LHCN-M2 (cell line): ENCODE measurements around the gene LRMDA. TPM values are rescaled to one million over a fixed set of nuclear protein-coding genes. Genes with fewer than 3 reads are reported as not detected.
A peak's percentile ranks its signal among the peaks of the same experiment; 100 is the strongest.
"Not testable (repeated sequence)": the region's sequence is repeated elsewhere in the genome, so short reads cannot be mapped to it uniquely, and the experiment has no call there.

ENCODE experiments used
- DNase-seq: peaks from one replicate; pipeline ENCODE4 v3.0.0-alpha.2; 2012; ENCODE audit warnings: low read depth
- total RNA-seq: library from RNA; depleted of rRNA; stranded (reverse); fragments of >200 nt; gene quantifications from 2 replicates; pipeline ENCODE4 v1.2.3, GENCODE V29; 2014

LRMDA gene
- total RNA-seq, 1 experiment from 2014 or later, result not detected

DNA sequence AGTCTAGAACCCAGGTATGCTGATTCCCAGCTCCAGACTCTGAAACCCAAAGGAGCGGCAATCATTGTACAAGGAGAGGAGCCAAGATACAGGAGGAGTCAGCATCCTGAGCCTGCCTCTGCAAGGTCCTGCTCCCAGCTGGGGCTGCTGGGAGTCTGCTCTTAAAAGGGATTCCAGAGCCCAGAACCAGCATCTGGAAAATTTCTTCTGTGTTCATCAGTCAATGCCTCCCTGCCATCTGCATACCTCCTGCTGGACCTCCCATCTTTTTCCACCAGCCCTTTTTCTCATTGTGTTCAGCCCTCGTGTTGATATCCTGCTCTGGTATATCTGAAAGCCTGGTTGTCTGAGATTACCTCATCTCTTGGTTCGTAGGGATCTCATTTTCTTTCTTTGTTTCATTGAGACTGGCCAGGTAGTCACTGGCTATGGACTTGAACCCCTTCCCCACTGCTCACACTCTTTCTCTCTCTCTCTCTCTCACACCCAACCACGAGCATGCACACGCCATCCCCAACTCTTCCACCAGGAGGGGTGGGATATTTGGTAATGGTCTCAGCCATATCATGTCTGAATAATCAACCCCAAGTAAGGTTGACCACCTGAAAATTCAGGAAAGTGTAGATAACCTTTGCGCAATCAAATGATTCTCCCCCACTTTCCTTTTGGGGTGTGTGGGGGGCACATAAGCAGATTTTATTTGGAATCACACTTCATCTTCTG is 608.8 kb downstream of the LRMDA start:
- DNase-seq, result no peak

DNA sequence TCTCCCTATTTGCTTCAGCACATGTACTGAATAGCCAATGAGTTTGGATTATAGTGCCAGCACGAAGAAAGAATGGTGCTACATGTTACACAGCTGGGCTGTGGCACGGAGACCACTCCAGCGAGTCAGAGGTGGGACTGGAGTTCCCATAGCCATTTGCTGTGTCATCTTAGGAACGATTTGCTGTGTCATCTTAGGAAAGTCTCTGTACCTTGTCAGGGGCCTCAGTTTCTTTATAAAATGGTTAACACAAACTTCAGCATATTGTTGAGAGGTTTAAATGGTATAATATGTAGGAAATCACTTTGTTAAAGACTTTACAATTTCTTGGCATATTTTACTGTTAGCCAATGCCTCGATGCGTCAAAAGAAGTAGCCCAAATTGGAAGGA is 609.4 kb downstream of the LRMDA start:
- DNase-seq, result no peak

DNA sequence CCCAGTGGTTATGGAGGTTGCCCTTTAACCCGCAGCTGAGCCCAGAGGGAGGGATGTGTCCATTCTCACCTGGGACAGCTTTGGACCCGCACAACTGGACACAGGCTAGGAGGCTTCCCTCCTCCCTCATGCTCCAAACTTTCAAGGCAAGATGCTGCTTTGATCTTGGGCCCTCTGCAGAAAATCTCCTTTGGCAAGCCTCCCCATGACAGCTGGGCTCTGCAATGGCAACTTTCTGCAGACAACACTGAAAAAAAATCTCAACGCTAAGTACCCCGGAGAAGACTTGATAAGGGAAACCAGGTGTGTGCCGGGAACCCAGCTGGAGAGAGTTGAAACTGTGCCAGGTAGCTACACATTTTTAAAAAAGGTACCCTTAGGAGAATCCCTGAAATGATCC is 610.1 kb downstream of the LRMDA start:
- no peak for DNase-seq

DNA sequence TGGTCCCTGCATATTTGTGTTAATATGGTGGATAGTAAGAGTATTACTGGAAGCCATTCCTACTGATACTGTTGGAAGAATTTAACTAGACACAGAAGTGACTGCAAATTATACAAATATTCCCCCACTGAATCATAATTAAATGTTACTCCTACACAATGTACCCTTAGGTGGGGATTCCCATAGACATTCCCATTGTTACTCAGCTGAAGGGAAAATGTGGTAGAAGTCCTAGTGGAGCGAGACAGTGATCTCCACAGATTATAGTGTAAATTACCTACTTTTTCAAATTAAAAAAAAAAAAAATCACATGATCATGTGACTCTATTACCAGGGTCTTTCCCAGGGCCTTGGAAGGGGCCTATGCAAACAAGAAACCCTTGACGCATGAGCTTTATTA is 611.8 kb downstream of the LRMDA start:
- DNase-seq, result no peak

DNA sequence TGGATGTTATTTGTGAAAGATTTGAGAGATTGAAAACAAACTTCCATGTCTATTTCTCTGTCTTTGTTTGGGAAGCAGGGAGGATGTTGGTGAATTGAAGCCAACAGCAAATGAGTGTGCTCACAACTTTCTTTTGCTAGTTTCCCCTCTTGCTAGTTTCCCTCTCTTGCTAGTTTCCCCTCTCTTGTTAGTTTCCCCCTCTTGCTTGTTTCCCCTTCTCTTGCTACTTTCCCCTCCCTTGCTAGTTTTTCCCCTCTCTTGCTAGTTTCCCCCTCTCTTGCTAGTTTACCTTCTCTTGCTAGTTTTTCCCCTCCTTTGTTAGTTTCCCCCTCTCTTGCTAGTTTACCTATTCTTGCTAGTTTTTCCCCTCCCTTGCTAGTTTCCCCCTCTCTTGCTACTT is 613.3 kb downstream of the LRMDA start:
- DNase-seq, result no peak

DNA sequence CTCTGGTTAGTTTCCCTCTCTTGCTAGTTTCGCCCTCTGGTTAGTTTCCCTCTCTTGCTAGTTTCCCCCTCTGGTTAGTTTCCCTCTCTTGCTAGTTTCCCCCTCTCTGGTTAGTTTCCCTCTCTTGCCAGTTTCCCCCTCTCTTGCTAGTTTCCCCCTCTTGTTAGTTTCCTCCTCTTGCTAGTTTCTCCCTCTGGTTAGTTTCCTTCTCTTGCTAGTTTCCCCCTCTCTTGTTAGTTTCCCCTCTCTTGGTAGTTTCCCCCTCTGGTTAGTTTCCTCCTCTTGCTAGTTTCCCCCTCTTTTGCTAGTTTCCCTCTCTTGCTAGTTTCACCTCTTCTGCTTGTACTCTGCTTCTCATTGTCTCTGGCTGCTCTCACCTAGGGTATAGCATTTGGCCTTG is 613.8 kb downstream of the LRMDA start:
- DNase-seq, result no peak

DNA sequence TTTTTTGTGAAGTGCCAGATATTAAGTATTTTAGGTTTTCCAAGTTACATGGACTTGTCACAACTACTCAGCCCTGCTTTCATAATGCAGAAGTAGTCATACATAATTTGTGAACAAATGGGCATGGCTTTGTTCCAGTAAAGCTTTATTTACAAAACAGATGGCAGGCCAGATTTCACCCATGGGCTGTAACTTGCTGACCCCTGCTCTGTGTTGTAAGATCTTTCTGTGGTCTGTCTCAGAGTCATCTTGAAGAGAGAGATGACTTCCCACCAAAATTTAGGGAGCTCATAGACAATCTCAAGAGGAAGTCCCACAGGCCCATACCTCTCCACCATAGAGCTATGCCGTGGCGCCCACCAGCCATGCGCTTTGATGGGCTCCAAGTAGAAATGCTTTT is 616.1 kb downstream of the LRMDA start:
- peak; percentile 7 for DNase-seq

DNA sequence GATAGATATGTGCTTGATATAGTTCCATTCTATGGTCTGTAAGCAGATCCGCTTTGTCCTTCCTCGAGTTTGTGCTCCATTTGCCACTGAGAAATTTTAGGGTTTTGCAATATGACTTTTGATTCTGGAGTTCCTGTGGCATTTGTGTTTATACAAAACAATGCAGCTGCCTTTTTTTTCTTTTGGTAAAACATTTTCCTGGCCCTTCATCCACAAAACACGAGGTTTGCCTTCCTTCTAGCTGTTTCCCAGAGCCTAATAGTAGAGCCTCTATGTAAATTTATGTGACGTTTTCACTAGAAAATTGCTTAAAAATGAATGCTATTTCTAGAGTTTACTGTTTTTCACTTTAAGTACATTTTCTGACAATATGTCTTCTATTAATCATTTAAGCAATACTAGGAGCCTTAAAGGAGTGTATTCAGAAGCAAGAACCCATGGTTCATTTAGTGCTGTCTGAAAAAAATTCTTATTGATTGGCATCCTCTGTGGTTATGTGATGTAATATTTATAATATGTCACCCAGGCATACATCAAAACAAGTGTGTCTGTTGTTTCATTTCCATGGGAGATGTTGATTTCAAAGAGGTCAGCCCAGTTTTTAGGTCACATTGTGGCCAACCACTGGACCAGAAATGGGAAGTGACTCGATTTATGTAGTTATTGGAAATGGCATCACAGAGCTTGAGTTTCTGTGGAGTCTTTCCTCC is 618.3 kb downstream of the LRMDA start:
- DNase-seq, result peak; percentile 34

DNA sequence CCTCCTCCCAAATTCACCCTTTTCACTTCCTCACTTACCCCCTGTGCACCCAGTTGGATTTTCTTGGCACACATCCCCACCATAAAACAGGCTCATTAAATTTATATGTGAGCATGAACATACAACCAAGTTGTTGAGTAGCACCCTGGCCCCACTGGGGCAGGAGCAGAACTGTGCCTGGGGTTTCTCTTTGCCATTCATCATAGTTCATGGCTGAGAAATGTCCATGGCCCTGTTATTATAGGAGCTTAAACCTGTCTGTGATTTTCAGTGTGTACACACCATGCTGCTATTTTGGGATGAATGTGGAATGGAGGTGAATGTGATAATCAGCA is 618.8 kb downstream of the LRMDA start:
- DNase-seq, result no peak

DNA sequence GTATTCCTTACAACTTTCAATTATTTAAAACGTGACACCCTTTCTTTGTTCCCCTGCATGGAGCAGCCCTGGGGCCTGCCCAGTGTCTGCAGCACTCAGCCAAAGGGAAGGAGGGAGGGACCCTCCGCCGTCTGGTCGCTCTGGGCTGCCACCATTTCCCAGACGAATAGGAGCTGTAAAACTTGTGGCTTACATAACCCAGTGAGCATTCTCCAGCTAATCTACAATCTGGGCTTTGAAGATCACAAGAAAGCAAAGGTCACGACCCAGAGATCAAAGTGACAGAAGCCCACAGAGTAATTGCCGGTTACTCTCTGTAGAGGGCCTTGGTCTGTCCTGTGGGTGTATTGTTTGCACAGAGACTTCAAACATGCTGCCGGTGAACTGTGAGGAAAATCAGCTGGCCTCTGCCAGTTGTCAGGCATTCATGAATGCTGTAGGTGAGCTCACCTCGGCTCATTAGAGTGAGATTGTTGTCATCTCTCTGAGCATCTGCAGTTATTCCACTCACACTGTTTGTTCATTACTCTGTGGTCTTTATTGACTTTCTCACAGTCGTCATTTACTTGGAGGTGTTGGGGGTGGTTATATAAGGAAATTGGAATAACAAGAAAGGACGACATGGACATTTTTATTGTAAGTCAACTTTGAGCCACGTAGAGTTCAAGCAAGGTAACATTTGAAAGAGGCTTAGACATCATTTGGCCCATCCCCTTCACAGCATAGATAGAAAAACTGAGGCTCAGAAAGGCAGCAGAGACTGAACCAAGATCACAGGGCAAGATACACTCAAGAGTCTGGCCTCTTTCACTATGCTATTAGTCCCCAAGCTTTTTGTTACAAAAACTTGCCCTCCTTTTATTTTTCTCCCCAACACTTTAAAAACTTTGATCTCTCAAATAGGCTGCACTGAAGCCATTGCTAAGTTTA is 619.8 kb downstream of the LRMDA start:
- no peak for DNase-seq

DNA sequence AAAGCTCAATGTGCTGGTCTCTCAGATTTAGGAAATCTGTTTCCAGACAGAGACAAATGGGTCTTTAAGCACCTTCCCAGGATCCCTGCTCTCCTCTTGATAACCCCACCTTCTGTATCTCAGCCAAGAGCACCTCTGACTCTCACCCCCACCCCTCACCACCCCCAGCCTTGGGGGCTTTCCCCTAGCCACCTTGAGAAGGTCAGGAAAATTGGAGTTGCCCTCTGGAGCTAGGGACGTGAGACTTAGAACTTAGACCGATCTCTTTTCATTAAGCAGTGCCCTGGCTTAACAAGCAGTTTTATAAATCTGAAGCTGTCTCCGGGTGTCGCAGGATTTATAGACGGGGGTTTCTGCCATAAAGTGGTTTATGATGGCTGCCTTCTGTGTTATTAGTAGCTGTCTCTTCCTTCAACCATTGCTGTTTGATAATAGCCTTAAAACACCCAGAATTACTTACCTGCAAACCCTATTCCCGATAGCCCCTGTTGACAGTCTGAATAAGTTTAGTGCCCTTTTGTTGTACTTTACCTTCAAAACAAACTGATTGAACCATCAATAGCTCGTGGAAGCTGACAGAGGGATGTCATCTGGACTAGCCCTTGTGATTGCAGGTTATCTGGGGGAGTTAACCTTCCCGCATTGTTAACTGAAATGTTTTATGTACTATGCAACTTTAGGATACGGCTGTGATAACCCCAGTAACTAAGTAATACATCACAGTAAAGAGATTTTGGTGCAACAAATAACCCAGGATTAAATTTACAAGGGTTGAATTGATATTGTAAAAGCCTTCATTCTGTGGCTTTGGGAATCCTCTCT is 621.5 kb downstream of the LRMDA start:
- DNase-seq, result no peak

DNA sequence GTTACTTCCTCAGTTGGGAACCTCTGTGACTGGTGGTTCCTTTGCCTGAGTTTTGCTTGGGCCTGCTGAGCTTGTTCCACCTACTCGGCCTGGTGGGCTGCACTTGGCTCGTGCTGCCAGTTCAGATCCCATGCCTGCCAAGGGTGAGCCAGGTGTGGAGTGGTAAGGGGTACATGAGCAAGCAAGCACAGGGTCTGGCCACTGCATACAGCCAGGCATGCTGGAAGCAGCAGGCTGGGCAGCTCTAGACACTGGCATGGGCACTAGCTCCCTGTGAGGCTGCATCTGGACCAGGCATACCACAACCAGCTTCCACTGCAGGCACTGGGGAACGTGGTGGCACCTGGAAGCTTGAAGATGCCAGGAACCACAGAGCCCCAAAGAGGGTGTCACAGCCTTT is 624.0 kb downstream of the LRMDA start:
- DNase-seq, result no peak

DNA sequence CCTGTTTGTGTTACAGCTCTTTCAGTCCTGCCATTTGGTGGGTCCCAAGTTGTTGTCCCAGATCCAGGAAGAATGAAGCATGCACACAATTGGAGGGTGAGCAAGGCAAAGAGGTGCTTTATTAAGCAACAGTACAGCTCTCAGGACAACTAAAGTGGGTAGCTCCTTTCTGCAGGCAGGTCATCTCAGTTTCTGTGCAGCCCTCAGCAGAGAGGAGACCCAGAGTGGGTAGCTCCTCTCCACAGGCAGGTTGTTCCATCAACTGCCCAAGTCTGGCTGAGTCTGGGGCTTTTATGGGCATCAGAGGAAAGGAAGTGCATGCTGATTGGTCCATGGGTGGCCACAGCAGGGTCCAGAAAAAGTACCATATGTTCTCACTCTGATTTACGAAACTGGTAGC is 624.5 kb downstream of the LRMDA start:
- no peak for DNase-seq

DNA sequence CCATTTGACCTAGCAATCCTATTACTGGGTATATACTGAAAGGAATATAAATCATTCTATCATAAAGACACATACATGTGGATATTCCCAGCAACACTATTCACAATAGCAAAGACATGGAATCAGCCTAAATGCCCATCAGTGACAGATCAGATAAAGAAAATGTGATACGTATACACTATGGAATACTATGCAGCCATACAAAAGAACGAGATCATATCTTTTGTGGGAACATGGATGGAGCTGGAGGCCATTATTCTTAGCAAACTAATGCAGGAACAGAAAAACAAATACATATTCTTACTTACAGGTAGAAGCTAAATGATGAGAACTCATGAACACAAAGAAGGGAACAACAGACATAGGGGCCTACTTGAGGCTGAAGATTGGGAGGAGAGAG is 629.6 kb downstream of the LRMDA start:
- DNase-seq, result not testable (repeated sequence)

DNA sequence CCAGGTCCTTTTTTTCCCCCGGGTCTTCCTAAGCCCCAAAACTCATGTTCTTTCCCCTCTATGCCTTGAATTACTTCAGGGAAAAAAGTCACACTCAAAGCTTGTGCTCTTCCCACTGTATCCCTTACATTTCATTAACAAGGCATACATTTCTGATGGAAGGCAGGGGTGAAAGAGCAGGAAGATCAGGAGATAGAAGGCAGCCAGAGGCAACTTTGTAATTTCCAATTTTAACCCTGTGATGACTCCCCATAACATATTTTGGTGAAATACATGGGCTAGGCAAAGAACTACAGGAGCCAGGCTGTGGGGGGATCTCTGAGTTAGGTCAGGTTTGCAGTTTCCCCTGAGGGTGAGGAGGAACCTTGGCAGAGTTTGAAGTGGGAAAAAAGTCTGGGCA is 635.0 kb downstream of the LRMDA start:
- DNase-seq, result no peak

DNA sequence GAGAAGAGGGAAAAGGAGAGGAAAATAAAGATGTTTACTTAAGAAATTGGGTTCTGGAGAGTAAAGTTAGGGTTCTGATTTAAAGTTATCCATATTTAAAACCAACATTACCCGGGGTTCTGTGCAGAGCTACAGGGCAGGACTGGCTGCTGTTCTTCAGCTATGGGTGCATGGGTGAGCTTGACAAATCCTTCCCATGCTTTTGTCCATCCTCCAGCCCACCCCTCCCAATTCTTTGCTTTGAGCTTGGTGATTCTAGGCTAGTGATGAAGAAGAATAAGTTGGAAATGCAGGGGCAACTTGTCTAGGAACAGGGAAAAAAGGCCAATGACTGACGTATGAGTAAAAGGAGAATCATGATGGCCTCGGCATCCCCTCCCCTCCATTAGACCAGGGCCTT is 636.0 kb downstream of the LRMDA start:
- DNase-seq, result no peak

DNA sequence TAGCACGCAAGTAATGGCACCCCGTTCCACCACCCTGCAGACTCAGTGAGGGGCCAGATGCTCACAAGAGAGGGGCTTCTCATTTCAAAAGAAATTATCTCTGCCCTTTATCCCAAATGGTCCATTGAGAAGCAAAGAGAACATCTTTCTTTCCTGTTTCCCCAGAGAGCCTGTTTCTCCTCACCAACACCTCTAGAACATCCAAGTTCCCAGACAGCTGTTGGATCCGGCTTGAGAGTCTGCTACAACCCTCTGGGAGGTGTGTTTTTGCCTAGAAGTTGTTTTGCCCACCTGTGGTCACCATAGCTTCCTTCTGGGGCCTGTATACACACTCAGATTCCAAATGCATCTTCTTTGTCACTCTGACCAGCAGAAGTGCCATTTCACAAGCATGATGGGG is 637.4 kb downstream of the LRMDA start:
- DNase-seq, result no peak

DNA sequence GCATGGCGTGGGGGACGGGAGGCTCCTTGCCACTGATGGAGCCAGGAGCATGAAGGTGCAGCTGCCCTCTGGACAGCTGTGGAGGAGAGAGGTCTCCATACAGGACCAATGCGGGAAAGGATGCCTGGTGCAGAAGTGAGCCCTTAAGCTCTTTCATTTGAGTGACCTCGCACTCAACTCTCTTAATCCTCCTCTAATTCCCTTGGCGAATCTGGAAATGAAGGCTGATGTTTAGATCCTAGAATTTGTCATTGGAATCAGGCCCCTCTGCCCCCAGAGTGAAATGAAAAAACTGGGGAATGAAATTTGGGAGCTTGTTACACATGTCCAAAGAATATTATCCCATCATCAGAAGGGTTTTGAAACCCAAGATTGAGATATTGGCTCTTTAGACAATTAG is 639.5 kb downstream of the LRMDA start:
- no peak for DNase-seq

DNA sequence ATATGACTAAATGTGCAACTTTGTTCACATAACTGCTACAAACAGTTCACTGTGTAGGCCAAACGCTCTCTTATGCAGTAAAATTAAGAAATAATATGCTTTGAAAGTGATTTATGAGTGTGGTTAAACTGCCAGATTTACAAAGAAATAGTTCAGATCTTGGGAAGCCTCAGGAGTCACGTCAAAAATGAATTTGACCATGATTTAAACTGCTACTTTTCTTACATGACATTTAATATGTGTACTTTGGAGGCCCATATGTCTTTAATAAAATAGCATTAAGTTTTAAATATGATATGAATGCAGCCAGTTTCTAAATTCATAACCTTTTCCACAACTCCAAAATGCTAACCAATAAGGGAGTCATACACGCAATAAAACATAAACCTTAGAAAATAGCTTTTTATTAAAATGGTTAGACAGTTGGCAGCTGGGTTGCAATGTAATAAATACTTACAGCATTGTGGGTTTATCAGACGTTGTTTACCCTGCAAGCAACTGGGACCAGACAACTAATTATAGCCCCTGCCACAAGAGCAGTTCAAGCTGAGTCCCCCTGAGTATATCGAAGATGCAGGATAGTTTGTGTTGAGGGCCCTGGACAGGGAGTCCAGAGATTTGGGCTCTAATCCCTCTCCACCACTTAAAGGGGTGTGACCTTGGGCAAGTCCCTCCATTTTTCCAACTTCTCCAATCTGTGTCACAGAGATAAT is 640.4 kb downstream of the LRMDA start:
- DNase-seq, result no peak

DNA sequence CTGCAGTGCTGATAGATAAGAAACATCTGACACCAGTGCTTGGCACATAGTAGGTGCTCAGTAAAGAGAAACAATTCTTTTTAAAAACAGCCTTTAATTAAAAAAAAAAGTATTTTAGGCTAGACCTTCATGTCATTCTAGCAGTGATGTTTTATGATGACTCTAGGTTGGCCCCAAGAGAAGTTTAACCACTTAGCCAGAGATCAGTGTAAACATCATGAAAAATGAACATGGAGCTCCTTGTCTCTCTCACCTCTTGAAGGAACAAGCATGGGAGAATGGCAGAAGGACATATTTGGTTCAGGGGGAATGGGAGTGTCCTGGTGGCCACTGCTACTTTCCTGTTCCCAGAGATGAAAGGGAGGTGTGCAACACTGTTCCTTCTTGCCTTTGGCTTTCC is 641.0 kb downstream of the LRMDA start:
- DNase-seq, result no peak

DNA sequence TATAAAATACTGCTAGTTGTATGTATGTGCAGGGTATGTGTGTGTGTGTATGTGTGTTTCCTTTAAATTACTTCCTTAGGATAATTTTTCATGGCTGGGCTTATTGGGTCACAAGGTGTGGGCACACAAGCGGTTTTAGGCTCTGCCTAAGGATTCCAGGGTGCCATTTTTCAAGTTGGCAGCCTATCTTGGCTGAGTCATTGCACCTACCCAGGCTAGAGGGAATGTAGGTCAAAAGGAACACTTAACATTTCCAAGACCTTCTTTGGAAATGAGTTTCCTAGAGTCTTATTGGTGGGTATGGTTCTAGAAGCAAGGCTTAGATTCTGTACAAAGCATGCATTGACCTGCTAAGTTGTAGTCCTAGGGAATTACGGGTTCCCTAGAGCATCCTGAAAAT is 642.1 kb downstream of the LRMDA start:
- no peak for DNase-seq
